ENCODE measurements around the gene MYL5. TPM values are rescaled to one million over a fixed set of nuclear protein-coding genes. Genes with fewer than 3 reads are reported as not detected.

The MYL5 gene
- total and polyA plus RNA-seq, 2 of the 4 experiments (the other 2 are of a cell fraction), result 9.1 to 16.0 TPM

- no peak for TF ChIP-seq BHLHE40 (IDR thresholded peaks at IDR 0.05; ENCODE audit: low read depth, low read length)
- TF ChIP-seq, protein P1, sequence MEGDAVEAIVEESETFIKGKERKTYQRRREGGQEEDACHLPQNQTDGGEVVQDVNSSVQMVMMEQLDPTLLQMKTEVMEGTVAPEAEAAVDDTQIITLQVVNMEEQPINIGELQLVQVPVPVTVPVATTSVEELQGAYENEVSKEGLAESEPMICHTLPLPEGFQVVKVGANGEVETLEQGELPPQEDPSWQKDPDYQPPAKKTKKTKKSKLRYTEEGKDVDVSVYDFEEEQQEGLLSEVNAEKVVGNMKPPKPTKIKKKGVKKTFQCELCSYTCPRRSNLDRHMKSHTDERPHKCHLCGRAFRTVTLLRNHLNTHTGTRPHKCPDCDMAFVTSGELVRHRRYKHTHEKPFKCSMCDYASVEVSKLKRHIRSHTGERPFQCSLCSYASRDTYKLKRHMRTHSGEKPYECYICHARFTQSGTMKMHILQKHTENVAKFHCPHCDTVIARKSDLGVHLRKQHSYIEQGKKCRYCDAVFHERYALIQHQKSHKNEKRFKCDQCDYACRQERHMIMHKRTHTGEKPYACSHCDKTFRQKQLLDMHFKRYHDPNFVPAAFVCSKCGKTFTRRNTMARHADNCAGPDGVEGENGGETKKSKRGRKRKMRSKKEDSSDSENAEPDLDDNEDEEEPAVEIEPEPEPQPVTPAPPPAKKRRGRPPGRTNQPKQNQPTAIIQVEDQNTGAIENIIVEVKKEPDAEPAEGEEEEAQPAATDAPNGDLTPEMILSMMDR (conservative IDR thresholded peaks at IDR 0.05; ENCODE audit: low read depth, low read length), result no peak
- no peak for TF ChIP-seq POLR2A (IDR thresholded peaks at IDR 0.05; ENCODE audit: low read depth, low read length)
- WGBS, 2 experiments (ENCODE audit: extremely low coverage in 2 of 2, insufficient read length in 1 of 2), result 42% methylated on average over 9 of the region's 18 CpGs; no CpG with 5 or more reads in 1 of the 2 experiments
- Histone ChIP-seq H4K5ac (ENCODE audit: low read depth, low read length) (no peak overlapping the region), H3K9ac (ENCODE audit: low read depth, low read length) (no peak overlapping the region), H2AK9ac (replicated peaks; ENCODE audit: low read depth, low read length, poor library complexity) (no peak overlapping the region), H4K91ac (ENCODE audit: insufficient read depth, low read depth, low read length) (no peak overlapping the region), H3K56ac (ENCODE audit: extremely low read depth, insufficient read depth, low read length) (no peak overlapping the region), H2BK120ac (ENCODE audit: low read depth, low read length) (no peak overlapping the region), H2BK15ac (ENCODE audit: low read depth, low read length) (no peak overlapping the region), H2AFZ (replicated peaks; ENCODE audit: low read length, poor library complexity) (no peak overlapping the region), H3K4me2 (ENCODE audit: low read depth, low read length) (no peak overlapping the region), H4K8ac (ENCODE audit: low read depth in 2 of 2, low read length in 2 of 2) (no peak overlapping the region), H3K14ac (replicated peaks; ENCODE audit: low read depth, low read length) (no peak overlapping the region), H2BK5ac (ENCODE audit: low read depth, low read length, poor library complexity, severe bottlenecking) (no peak overlapping the region), H4K20me1 (ENCODE audit: insufficient read depth, low read length) (no peaks in the 10 kb centered on the region), H3K4me1 (ENCODE audit: control insufficient read depth, insufficient read depth, low read length) (no peaks in the 10 kb centered on the region), H3K9me3 (ENCODE audit: control insufficient read depth, insufficient read depth, low read length) (peaks cover 3% of the 10 kb centered on the region), H3K9me1 (ENCODE audit: insufficient read depth, low read length) (no peaks in the 10 kb centered on the region), H3K23ac (ENCODE audit: low read depth, low read length) (no peak overlapping the region), H2BK20ac (ENCODE audit: low read depth, low read length) (no peak overlapping the region), H3K27me3 (ENCODE audit: control insufficient read depth, insufficient read depth, low read length) (peaks cover 11% of the 10 kb centered on the region; the same call in 1 of the 2 replicates), H2AK5ac (ENCODE audit: low read depth, low read length) (no peak overlapping the region), H3K18ac (ENCODE audit: low read depth, low read length) (no peak overlapping the region), H3K79me1 (ENCODE audit: low read depth in 1 of 2, low read length in 2 of 2) (no peaks in the 10 kb centered on the region), H3K4me3 (ENCODE audit: insufficient read depth, low read depth, low read length) (no peak overlapping the region), H3K4ac (ENCODE audit: low read depth, low read length) (no peak overlapping the region), H3K36me3 (ENCODE audit: control insufficient read depth, insufficient read depth, low read length) (no peaks in the 10 kb centered on the region), H3K27ac (ENCODE audit: insufficient read depth, low read length) (no peak overlapping the region)
- ATAC-seq (ENCODE audit: low read depth) (no peak), DNase-seq (no peak)
- CTCF ChIA-PET, result no interaction called here
- dilution Hi-C loops (cut with HindIII; ENCODE audit: low sequenced_read_pairs, unreplicated experiment) (no loop called here), in situ Hi-C loops (cut with MboI; ENCODE audit: low sequenced_read_pairs) (no loop called here), intact Hi-C loops (cut with micrococcal nuclease) (no loop called here)
- POLR2A ChIA-PET (ENCODE audit: unreplicated experiment), result no interaction called here
- no TSS peak for BruUV-seq (replicated peaks)
Measured at GRCh38 chr4:650461-650860, 23.9 kb upstream of the MYL5 start.

All from IMR-90 (cell line).